GM23338 (cell line): Measurements from ENCODE around the gene UVRAG. TPM values are rescaled to one million over a fixed set of nuclear protein-coding genes. Genes with fewer than 3 reads are reported as not detected.

Source experiments
- ATAC-seq: fragments of 200-7000 bp; cut with Tn5 transposase; 3 replicates; pipeline ENCODE4 v1.9.1; 2020
- DNase-seq: peaks from one replicate; pipeline ENCODE4 v3.0.0-alpha.2; 2015; ENCODE audit warnings: low spot score
- H2AFZ ChIP-seq: fragments of 200-600 bp; sonication (generic); 2 replicates; pipeline ENCODE4 v1.8.0; 2016; ENCODE audit warnings: antibody characterized with exemption, mild to moderate bottlenecking, moderate library complexity
- H3F3A ChIP-seq: fragments of 200-600 bp; sonication (generic); replicated peaks from 2 replicates; pipeline ENCODE4 v1.8.0; 2017; ENCODE audit warnings: antibody characterized with exemption, mixed run types, low read depth
- H3K27ac ChIP-seq: fragments of 200-600 bp; sonication (generic); 2 replicates; pipeline ENCODE4 v1.6.1; 2016; ENCODE audit warnings: low read depth
- H3K27me3 ChIP-seq: fragments of 200-600 bp; sonication (generic); 2 replicates; pipeline ENCODE4 v1.8.0; 2016; ENCODE audit warnings: mild to moderate bottlenecking, mixed run types, moderate library complexity; ENCODE audit not compliant: insufficient read depth
- H3K36me3 ChIP-seq: fragments of 200-600 bp; sonication (generic); 2 replicates; pipeline ENCODE4 v1.8.0; 2016; ENCODE audit warnings: mild to moderate bottlenecking; ENCODE audit not compliant: insufficient read depth
- H3K4me1 ChIP-seq: fragments of 200-600 bp; sonication (generic); 2 replicates; pipeline ENCODE4 v1.8.0; 2016; ENCODE audit warnings: mild to moderate bottlenecking, moderate library complexity; ENCODE audit not compliant: insufficient read depth
- H3K4me2 ChIP-seq: fragments of 200-600 bp; sonication (generic); 2 replicates; pipeline ENCODE4 v1.7.1; 2017; ENCODE audit warnings: mixed run types
- H3K4me3 ChIP-seq: fragments of 200-600 bp; sonication (generic); 2 replicates; pipeline ENCODE4 v1.6.1; 2016; ENCODE audit warnings: mixed run types
- H3K79me2 ChIP-seq: fragments of 200-600 bp; sonication (generic); replicated peaks from 2 replicates; pipeline ENCODE4 v1.8.0; 2017; ENCODE audit warnings: mild to moderate bottlenecking; ENCODE audit not compliant: insufficient read depth
- H3K9me2 ChIP-seq: fragments of 200-600 bp; sonication (generic); 2 replicates; pipeline ENCODE4 v1.8.0; 2017; ENCODE audit not compliant: insufficient read depth
- H4K20me1 ChIP-seq: fragments of 200-600 bp; sonication (generic); replicated peaks from 2 replicates; pipeline ENCODE4 v1.8.0; 2017; ENCODE audit warnings: mild to moderate bottlenecking; ENCODE audit not compliant: insufficient read depth
- H3K27ac Mint-ChIP-seq: 2 replicates; pipeline ENCODE4 v1.8.0; 2020; ENCODE audit warnings: inconsistent platforms, mild to moderate bottlenecking, moderate library complexity, mixed read lengths
- H3K27me3 Mint-ChIP-seq: 3 replicates; pipeline ENCODE4 v1.8.0; 2022; ENCODE audit warnings: low read depth, mild to moderate bottlenecking, moderate library complexity, mixed read lengths, inconsistent platforms; ENCODE audit not compliant: insufficient read depth, poor library complexity
- H3K36me3 Mint-ChIP-seq: 3 replicates; pipeline ENCODE4 v1.8.0; 2021; ENCODE audit warnings: low read depth, mild to moderate bottlenecking, inconsistent platforms, moderate library complexity, mixed read lengths
- H3K4me1 Mint-ChIP-seq: 3 replicates; pipeline ENCODE4 v1.8.0; 2020; ENCODE audit warnings: mild to moderate bottlenecking, inconsistent platforms, mixed read lengths
- H3K4me3 Mint-ChIP-seq: 3 replicates; pipeline ENCODE4 v1.8.0; 2021; ENCODE audit warnings: moderate library complexity, mild to moderate bottlenecking, inconsistent platforms, mixed read lengths
- H3K9me3 Mint-ChIP-seq: 3 replicates; pipeline ENCODE4 v1.8.0; 2020; ENCODE audit warnings: moderate library complexity, mild to moderate bottlenecking, inconsistent platforms, mixed read lengths
- CREB1 ChIP-seq: fragments of 250-450 bp; sonication (Bioruptor Pico); IDR thresholded peaks from 2 replicates; pipeline ENCODE4 v1.5.0; 2020; ENCODE audit warnings: low read depth, mild to moderate bottlenecking, moderate library complexity
- EZH2phosphoT487 ChIP-seq: fragments of 200-600 bp; sonication (generic); IDR thresholded peaks from one replicate; pipeline ENCODE4 v1.8.1; 2018; ENCODE audit warnings: antibody characterized with exemption; ENCODE audit not compliant: unreplicated experiment
- NANOG ChIP-seq: IDR thresholded peaks from 2 replicates; pipeline ENCODE4 v1.6.1; 2016; ENCODE audit warnings: antibody characterized with exemption, borderline replicate concordance
- POLR2AphosphoS5 ChIP-seq: IDR thresholded peaks from 2 replicates; pipeline ENCODE4 v1.6.1; 2016; ENCODE audit warnings: antibody characterized with exemption, low read depth
- ZNF114 ChIP-seq: fragments of 250-450 bp; sonication (Bioruptor Pico); IDR thresholded peaks from 2 replicates; pipeline ENCODE4 v1.5.0; 2020; ENCODE audit warnings: mild to moderate bottlenecking, moderate library complexity
- ZNF331 ChIP-seq: fragments of 250-450 bp; sonication (Bioruptor Pico); IDR thresholded peaks from 2 replicates; pipeline ENCODE4 v1.5.0; 2020; ENCODE audit warnings: low read depth, mild to moderate bottlenecking, moderate library complexity
- polyA plus RNA-seq: library from polyadenylated mRNA; unstranded; fragments of >200 nt; fragmentation: Nextera tagmentation; extraction: Ambion mirVana; gene quantifications from 2 replicates; pipeline ENCODE4 v1.2.1, GENCODE V29; 2016
- total RNA-seq: library from RNA; depleted of rRNA; stranded (reverse); fragments of >200 nt; shearing (Covaris generic); gene quantifications from 2 replicates; pipeline ENCODE4 v1.2.3, GENCODE V29; 2014
- TF ChIP-seq, protein P1 (sequence below): IDR thresholded peaks from 2 replicates; pipeline ENCODE4 v1.6.1; 2016; ENCODE audit warnings: antibody characterized with exemption

Gene UVRAG
- total and polyA plus RNA-seq, 2 experiments from 2014 or later = 15.3 to 17.4 TPM

DNA sequence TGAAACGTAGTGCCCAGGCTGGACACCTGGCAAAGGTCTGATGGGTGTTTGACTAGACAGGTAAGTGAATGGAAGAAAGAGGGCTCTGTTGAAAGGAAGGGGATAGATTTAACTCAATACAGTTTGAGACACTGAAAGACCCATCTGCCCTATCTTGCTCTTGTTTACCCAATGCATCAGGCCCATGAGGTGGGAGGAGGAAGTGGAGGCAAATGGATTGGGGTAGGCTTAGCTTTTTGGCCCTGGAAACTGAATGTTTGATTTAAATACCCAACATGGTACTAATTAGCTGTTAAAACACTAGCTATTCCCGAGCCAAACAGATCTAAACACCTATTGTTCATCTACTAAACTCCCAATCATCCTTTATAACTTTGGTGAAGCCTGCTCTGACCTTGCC lies 3.5 kb upstream of the UVRAG start:
- Histone ChIP-seq H2AFZ (0 out of 2 replicates have a peak overlapping the region, but pooled peaks have one; percentile 47), H4K20me1 (no peaks in the 10 kb centered on the region), H3K36me3 (no peaks in the 10 kb centered on the region), H3K9me2 (no peaks in the 10 kb centered on the region), H3F3A (no peaks in the 10 kb centered on the region), H3K27me3 (peaks cover 6% of the 10 kb centered on the region; the same call in 1 of the 2 replicates), H3K4me2 (no peak overlapping the region), H3K4me3 (no peak overlapping the region), H3K4me1 (peaks cover 12% of the 10 kb centered on the region), H3K79me2 (peaks cover 8% of the 10 kb centered on the region), H3K27ac (no peak overlapping the region)
- Mint-ChIP-seq H3K36me3 (no peaks in the 10 kb centered on the region), H3K4me1 (peaks cover 16% of the 10 kb centered on the region), H3K4me3 (no peak overlapping the region), H3K27me3 (peaks cover 2% of the 10 kb centered on the region), H3K27ac (no peak overlapping the region), H3K9me3 (no peaks in the 10 kb centered on the region)
- TF ChIP-seq POLR2AphosphoS5 = no peak
- no peak for TF ChIP-seq CREB1 (CRISPR knock-in tag)
- no peak for TF ChIP-seq EZH2phosphoT487
- DNase-seq = no peak
- ATAC-seq = no peak

DNA sequence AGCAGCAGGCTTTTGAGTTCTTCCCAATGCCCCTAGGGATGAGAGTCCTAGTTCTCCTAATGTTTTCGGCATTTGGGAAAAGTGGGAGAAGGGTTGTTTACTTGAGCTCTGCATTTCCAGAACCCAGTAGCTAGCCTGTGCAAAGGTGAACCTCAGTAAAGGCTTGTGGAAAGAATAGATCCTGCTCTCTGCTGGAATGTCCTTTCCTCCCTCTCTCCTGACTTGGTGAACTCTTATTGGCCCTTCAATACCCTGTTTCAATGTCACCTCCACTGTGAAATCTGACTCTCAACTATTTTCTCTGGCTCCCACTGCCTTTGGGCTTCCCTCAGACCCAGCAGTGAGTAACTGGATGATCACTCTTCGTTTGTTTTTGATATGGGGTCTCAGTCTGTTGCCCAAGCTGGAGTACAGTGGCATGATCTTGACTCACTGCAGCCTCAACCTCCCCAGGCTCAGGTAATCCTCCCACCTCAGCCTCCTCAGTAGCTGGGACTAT lies 2.4 kb upstream of the UVRAG start:
- Histone ChIP-seq H3K36me3 (no peaks in the 10 kb centered on the region), H3K4me3 (no peak overlapping the region), H4K20me1 (no peaks in the 10 kb centered on the region; the same call in 1 of the 2 replicates), H3K79me2 (peaks cover 19% of the 10 kb centered on the region), H3K27me3 (peaks cover 7% of the 10 kb centered on the region; the same call in 1 of the 2 replicates), H2AFZ (no peak overlapping the region), H3K27ac (no peak overlapping the region), H3K4me2 (0 out of 2 replicates have a peak overlapping the region, but pooled peaks have one; percentile 86), H3K9me2 (no peaks in the 10 kb centered on the region), H3K4me1 (peaks cover 17% of the 10 kb centered on the region), H3F3A (no peaks in the 10 kb centered on the region)
- Mint-ChIP-seq H3K27me3 (peaks cover 2% of the 10 kb centered on the region), H3K4me1 (peaks cover 16% of the 10 kb centered on the region), H3K4me3 (no peak overlapping the region; the same call in 2 of the 3 replicates), H3K36me3 (no peaks in the 10 kb centered on the region), H3K27ac (no peak overlapping the region), H3K9me3 (no peaks in the 10 kb centered on the region)
- peak; percentile 3 for ATAC-seq
- TF ChIP-seq NANOG (no peak), EZH2phosphoT487 (no peak), POLR2AphosphoS5 (no peak), ZNF114 (CRISPR knock-in tag) (no peak)
- DNase-seq = peak; percentile 66

DNA sequence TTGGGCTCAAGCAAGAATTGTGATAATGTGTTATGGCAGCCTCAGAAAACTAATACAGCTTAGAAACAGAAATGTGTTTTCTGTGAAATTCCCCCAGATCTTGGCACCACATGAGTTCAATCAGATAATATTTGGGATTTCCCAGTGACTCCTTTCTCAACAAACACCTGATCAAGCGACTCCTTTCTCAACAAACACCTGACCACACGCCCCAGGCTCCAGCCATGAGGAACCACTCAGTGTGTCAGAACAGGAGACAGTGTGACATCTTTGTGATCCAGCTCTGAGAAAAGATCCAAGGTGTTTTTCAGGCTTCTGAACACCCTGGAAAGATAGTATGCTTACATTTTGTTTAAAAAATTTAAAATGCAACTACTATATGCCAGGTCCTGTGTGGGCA lies 1.9 kb upstream of the UVRAG start:
- H3K9me3 Mint-ChIP-seq = no peaks in the 10 kb centered on the region
- Histone ChIP-seq H3K36me3 (no peaks in the 10 kb centered on the region), H3K4me3 (no peak overlapping the region), H3K27me3 (peaks cover 7% of the 10 kb centered on the region; the same call in 1 of the 2 replicates), H3K4me2 (0 out of 2 replicates have a peak overlapping the region, but pooled peaks have one; percentile 86), H3F3A (no peaks in the 10 kb centered on the region), H3K4me1 (peaks cover 17% of the 10 kb centered on the region), H3K27ac (no peak overlapping the region), H3K9me2 (no peaks in the 10 kb centered on the region), H3K79me2 (peaks cover 25% of the 10 kb centered on the region), H2AFZ (no peak overlapping the region), H4K20me1 (no peaks in the 10 kb centered on the region; the same call in 1 of the 2 replicates)
- H3K4me1 Mint-ChIP-seq = peaks cover 16% of the 10 kb centered on the region
- DNase-seq = no peak
- peaks cover 2% of the 10 kb centered on the region for H3K27me3 Mint-ChIP-seq
- no peak overlapping the region; the same call in 2 of the 3 replicates for H3K4me3 Mint-ChIP-seq
- TF ChIP-seq CREB1 (CRISPR knock-in tag) (no peak), NANOG (no peak), ZNF331 (CRISPR knock-in tag) (no peak)
- TF ChIP-seq, protein P1, sequence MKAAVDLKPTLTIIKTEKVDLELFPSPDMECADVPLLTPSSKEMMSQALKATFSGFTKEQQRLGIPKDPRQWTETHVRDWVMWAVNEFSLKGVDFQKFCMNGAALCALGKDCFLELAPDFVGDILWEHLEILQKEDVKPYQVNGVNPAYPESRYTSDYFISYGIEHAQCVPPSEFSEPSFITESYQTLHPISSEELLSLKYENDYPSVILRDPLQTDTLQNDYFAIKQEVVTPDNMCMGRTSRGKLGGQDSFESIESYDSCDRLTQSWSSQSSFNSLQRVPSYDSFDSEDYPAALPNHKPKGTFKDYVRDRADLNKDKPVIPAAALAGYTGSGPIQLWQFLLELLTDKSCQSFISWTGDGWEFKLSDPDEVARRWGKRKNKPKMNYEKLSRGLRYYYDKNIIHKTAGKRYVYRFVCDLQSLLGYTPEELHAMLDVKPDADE = no peak
- H3K27ac Mint-ChIP-seq = peak overlapping the region; percentile 25; the same call in 1 of the 2 replicates
- no peak for ATAC-seq
- no peaks in the 10 kb centered on the region for H3K36me3 Mint-ChIP-seq
